Body of pancreas (tissue), 4 donors: Measurements from ENCODE around the gene SLC24A3.

ENCODE experiments used
- CTCF ChIP-seq, 7 experiments: fragments of 450-650 bp in 4 of 7; fragments of 200-600 bp in 3 of 7; sonication (generic) in 3 of 7; IDR thresholded peaks; one replicate each; pipeline ENCODE4 v1.5.1; 2016 to 2019; ENCODE audit warnings: antibody characterized with exemption in 7 of 7
- POLR2A ChIP-seq, 3 donors: fragments of 450-650 bp; IDR thresholded peaks; one replicate each; pipeline ENCODE4 v1.6.1; 2016; ENCODE audit warnings: antibody characterized with exemption in 3 of 3, mild to moderate bottlenecking in 2 of 3

GRCh38 chr20:19438488-19438887, 226.0 kb downstream of the SLC24A3 start:
- no peak for TF ChIP-seq CTCF (IDR thresholded peaks at IDR 0.05)
- TF ChIP-seq POLR2A (IDR thresholded peaks at IDR 0.05): no peak
